ENCODE measurements around the gene SETMAR. TPM values are rescaled to one million over a fixed set of nuclear protein-coding genes. Genes with fewer than 3 reads are reported as not detected.

The SETMAR gene
- total RNA-seq, 3 donors from 2014 or later = 11.3 to 15.4 (median 13.2) TPM

DNA sequence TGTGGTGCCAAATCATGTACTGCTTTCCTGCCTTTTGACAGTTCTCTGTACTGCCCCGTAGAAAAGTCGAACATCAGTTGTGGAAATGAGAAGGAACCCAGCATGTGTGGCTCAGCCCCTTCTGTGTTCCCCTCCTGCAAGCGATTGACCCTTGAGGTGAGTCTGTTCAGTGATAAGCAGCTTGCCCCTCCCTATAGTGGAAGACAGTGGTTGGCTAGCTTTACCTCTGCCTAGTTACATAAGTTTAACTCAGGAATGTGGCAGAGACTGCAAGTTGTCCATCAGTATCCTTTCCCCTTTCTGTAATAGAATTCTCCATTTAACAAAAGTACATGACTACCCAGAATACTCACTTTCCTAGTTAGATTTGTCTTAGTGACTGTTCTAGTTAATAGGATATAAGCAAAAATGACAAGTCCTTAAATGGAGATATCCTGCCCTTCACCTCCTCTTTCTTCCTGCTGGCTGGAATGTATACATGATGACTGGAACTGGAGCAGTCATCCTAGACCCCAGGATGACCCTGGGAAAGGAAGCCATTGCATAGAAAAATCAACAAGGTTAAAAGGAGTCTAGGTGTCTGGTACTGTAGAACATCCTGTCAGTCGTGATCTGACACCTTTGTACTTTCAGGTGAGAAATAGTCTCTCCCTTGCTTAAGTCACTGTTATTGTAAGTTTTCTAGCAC is 10.6 kb downstream of the SETMAR start:
- intact Hi-C loops (cut with DNase I, micrococcal nuclease) = no loop called here
- Histone ChIP-seq H3K4me3 (no peak overlapping the region), H3K4me1 (ENCODE audit: low read depth) (no peaks in the 10 kb centered on the region), H3K36me3 (ENCODE audit: low read depth) (no peaks in the 10 kb centered on the region), H3K9me3 (no peaks in the 10 kb centered on the region)
- DNase-seq (no peak), ATAC-seq (no peak)
- TF ChIP-seq, protein P1, sequence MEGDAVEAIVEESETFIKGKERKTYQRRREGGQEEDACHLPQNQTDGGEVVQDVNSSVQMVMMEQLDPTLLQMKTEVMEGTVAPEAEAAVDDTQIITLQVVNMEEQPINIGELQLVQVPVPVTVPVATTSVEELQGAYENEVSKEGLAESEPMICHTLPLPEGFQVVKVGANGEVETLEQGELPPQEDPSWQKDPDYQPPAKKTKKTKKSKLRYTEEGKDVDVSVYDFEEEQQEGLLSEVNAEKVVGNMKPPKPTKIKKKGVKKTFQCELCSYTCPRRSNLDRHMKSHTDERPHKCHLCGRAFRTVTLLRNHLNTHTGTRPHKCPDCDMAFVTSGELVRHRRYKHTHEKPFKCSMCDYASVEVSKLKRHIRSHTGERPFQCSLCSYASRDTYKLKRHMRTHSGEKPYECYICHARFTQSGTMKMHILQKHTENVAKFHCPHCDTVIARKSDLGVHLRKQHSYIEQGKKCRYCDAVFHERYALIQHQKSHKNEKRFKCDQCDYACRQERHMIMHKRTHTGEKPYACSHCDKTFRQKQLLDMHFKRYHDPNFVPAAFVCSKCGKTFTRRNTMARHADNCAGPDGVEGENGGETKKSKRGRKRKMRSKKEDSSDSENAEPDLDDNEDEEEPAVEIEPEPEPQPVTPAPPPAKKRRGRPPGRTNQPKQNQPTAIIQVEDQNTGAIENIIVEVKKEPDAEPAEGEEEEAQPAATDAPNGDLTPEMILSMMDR (IDR thresholded peaks at IDR 0.05) = no peak

DNA sequence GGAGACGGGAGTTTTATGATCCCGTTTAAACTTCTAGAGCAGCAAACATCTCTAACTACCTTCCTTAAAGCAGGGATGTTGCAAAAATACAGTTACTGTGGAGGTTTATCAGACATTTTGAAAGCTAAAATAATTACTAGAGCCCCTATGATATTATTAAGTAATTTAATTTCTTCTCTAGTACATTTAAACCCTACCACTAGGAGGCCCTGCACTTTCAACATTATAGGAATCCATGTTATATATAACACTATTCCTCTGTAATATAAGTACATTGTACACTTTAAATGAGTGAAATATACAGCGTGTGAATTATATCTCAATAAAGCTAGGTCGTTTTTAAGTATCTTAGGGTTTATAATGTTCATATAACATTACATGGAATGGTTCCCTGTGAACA is 11.5 kb downstream of the SETMAR start:
- Histone ChIP-seq H3K4me3 (no peak overlapping the region), H3K4me1 (ENCODE audit: low read depth) (no peaks in the 10 kb centered on the region), H3K9me3 (no peaks in the 10 kb centered on the region), H3K36me3 (ENCODE audit: low read depth) (no peaks in the 10 kb centered on the region)
- TF ChIP-seq, protein P1 (IDR thresholded peaks at IDR 0.05) = no peak
- no peak for DNase-seq
- intact Hi-C loops (cut with DNase I, micrococcal nuclease) = no loop called here
- no peak for ATAC-seq

GRCh38 chr3:4320096-4320911 is 17.1 kb downstream of the SETMAR start:
- Histone ChIP-seq H3K4me1 (ENCODE audit: low read depth) (peaks cover 9% of the 10 kb centered on the region), H3K36me3 (ENCODE audit: low read depth) (no peaks in the 10 kb centered on the region), H3K9me3 (no peaks in the 10 kb centered on the region), H3K4me3 (no peak overlapping the region)
- intact Hi-C loops (cut with DNase I, micrococcal nuclease) = no loop called here
- TF ChIP-seq, protein P1 (IDR thresholded peaks at IDR 0.05) = no peak
- no peak for DNase-seq
- ATAC-seq = peak; percentile 81

DNA sequence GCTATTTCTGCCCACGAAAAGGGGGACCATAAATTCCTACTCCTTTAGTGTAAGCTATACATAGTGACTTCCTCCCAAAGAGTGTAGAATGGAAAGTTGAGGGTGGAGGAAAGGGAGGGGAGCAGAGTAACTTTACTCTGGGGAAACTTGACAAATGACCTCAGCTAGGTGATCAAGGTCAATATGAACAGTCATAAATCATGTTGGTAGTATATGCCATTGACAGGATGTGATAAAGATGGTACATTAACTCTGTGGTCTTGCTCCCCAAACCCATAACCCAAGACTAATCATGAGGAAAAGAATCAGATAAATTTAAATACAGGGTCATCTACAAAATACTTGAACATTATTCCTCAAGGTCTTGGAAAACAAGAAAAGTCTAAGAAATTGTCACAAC is 18.6 kb downstream of the SETMAR start:
- Histone ChIP-seq H3K4me1 (ENCODE audit: low read depth) (peaks cover 9% of the 10 kb centered on the region), H3K9me3 (no peaks in the 10 kb centered on the region), H3K4me3 (no peak overlapping the region), H3K36me3 (ENCODE audit: low read depth) (no peaks in the 10 kb centered on the region)
- ATAC-seq = no peak
- intact Hi-C loops (cut with DNase I, micrococcal nuclease) = no loop called here
- no peak for DNase-seq
- TF ChIP-seq, protein P1 (IDR thresholded peaks at IDR 0.05) = no peak

GRCh38 chr3:4322635-4323034 is 19.5 kb downstream of the SETMAR start:
- Histone ChIP-seq H3K4me1 (ENCODE audit: low read depth) (peaks cover 9% of the 10 kb centered on the region), H3K4me3 (no peak overlapping the region), H3K36me3 (ENCODE audit: low read depth) (no peaks in the 10 kb centered on the region), H3K9me3 (peaks cover 3% of the 10 kb centered on the region)
- no peak for DNase-seq
- TF ChIP-seq, protein P1 (IDR thresholded peaks at IDR 0.05) = no peak
- intact Hi-C loops (cut with DNase I, micrococcal nuclease) = no loop called here
- no peak for ATAC-seq
